GM11168 (cell line): ENCODE measurements around the gene PRR9.

Experiments used
- in situ Hi-C: fragments of 300-500 bp; cut with MboI; formaldehyde crosslinking; loops from one replicate; pipeline ENCODE4 v1.12.0; 2022; ENCODE audit warnings: low sequenced_read_pairs; ENCODE audit not compliant: unreplicated experiment

PRR9 gene

GRCh38 chr1:153262070-153262366 lies 44.6 kb downstream of the PRR9 start:
- in situ Hi-C loops: no loop called here

GRCh38 chr1:153262462-153263157 lies 45.2 kb downstream of the PRR9 start:
- in situ Hi-C loops: no loop called here

GRCh38 chr1:153265457-153265856 lies 48.1 kb downstream of the PRR9 start:
- in situ Hi-C loops: no loop called here
